ENCODE results near the gene ARPC5.

- no peak for TF ChIP-seq CTCF (IDR thresholded peaks at IDR 0.05)
- no peak for TF ChIP-seq POLR2A (IDR thresholded peaks at IDR 0.05)
- no peak for TF ChIP-seq POLR2AphosphoS5 (IDR thresholded peaks at IDR 0.05)
Measured at GRCh38 chr1:183648042-183648441, 12.5 kb upstream of the ARPC5 start.
